Parietal lobe (tissue), 2 donors: Measurements from ENCODE around the gene ZGRF1. TPM values are rescaled to one million over a fixed set of nuclear protein-coding genes. Genes with fewer than 3 reads are reported as not detected.

Source experiments
- small RNA-seq: library from RNA; depleted of rRNA; stranded (forward); fragments of <200 nt; gene quantifications from one replicate; pipeline ENCODE3, GENCODE V24; 2014; ENCODE audit warnings: low replicate concordance
- total RNA-seq: library from RNA; depleted of rRNA; stranded (reverse); fragments of >200 nt; gene quantifications from one replicate; pipeline ENCODE4 v1.2.3, GENCODE V29; 2014

The ZGRF1 gene
- total RNA-seq, result 31.9 TPM

GRCh38 chr4:112636688-112637551 is at the start of gene ZGRF1, which contains the start of gene LARP7:
Gene ZGRF1, minus strand, starts transcription at chr4:112636909. Its CDS starts 3,733 bp downstream, at chr4:112633176.
Gene LARP7, plus strand, starts transcription at chr4:112637143. Its CDS starts 7,527 bp downstream, at chr4:112644670.

GRCh38 chr4:112516066-112516470 is 120.6 kb downstream of the ZGRF1 start, which contains the start of gene NEUROG2:
Gene NEUROG2, minus strand, starts transcription at chr4:112516180. Its CDS starts 705 bp downstream, at chr4:112515475.

Small RNA genes lying within 50 kb of the gene (small RNA-seq; reads per million reads assigned to genes)
- gene MIR302A (0.15 reads per million), gene MIR302C (not detected), gene MIR302D (not detected), gene MIR367 (not detected)

Other genes with a start within 250 kb of the ZGRF1 start
- gene NEUROG2, start 120.7 kb downstream of the ZGRF1 start, total RNA-seq, result 13.1 TPM
- 32.6 TPM for gene LARP7, start 234 bp upstream of the ZGRF1 start, total RNA-seq